Glutamatergic neuron (in vitro differentiated cells): ENCODE data around the gene TOMM70. TPM values are rescaled to one million over a fixed set of nuclear protein-coding genes. Genes with fewer than 3 reads are reported as not detected.

ENCODE experiments used
- DNase-seq: peaks from one replicate; pipeline ENCODE4 v3.0.0; 2022
- H3K27ac Mint-ChIP-seq: one replicate; pipeline ENCODE4 v1.8.0; 2020; ENCODE audit warnings: mild to moderate bottlenecking, mixed read lengths, inconsistent platforms; ENCODE audit not compliant: unreplicated experiment
- H3K27me3 Mint-ChIP-seq: one replicate; pipeline ENCODE4 v1.8.0; 2020; ENCODE audit warnings: mild to moderate bottlenecking, moderate library complexity, mixed read lengths, inconsistent platforms; ENCODE audit not compliant: unreplicated experiment
- H3K36me3 Mint-ChIP-seq: one replicate; pipeline ENCODE4 v1.8.0; 2020; ENCODE audit warnings: mild to moderate bottlenecking, mixed read lengths, inconsistent platforms; ENCODE audit not compliant: unreplicated experiment
- H3K4me1 Mint-ChIP-seq: one replicate; pipeline ENCODE4 v1.8.0; 2020; ENCODE audit warnings: mild to moderate bottlenecking, low read depth, mixed read lengths, inconsistent platforms; ENCODE audit not compliant: unreplicated experiment
- H3K4me3 Mint-ChIP-seq: one replicate; pipeline ENCODE4 v1.8.0; 2020; ENCODE audit warnings: mild to moderate bottlenecking, mixed read lengths, inconsistent platforms; ENCODE audit not compliant: unreplicated experiment
- H3K9me3 Mint-ChIP-seq: one replicate; pipeline ENCODE4 v1.8.0; 2020; ENCODE audit warnings: mild to moderate bottlenecking, moderate library complexity, mixed read lengths, inconsistent platforms; ENCODE audit not compliant: unreplicated experiment
- total RNA-seq: library from RNA; stranded (reverse); fragmentation: NEBNext Ultra II Directional; extraction: Animal tissue kit (Norgen Biotek cat#: 25700); gene quantifications from one replicate; pipeline ENCODE4 v1.2.1, GENCODE V29; 2021; ENCODE audit not compliant: unreplicated experiment
- TF ChIP-seq, protein P1 (sequence below): fragments of 200-600 bp; sonication (generic); IDR thresholded peaks from one replicate; pipeline ENCODE4 v1.5.0; 2021; ENCODE audit not compliant: partially characterized antibody, unreplicated experiment

The TOMM70 gene
- total RNA-seq, 1 donor from 2014 or later, result 34.7 TPM

DNA sequence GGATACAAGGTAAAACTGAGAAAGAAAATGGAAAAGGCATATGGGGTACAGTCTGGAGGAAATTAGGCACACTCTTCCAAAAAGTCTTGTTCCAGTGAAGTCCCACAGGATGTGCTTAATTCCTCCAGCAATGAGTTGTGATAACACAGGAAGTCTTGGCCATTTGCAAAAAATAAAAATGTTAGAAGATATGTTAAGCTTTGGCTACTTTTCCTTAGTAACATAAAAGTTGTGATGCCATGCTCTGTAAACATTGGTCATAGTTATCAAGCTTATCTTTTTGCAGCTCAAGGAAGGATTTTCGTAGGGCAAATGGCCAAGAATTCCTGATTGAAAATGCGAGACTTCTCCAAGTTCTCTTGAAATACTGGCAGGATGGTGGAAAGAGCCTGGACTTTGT is 26.8 kb upstream of the TOMM70 start:
- Mint-ChIP-seq H3K9me3 (peaks cover 1% of the 10 kb centered on the region), H3K4me1 (no peaks in the 10 kb centered on the region), H3K27me3 (no peaks in the 10 kb centered on the region), H3K4me3 (no peak overlapping the region), H3K27ac (no peak overlapping the region), H3K36me3 (no peaks in the 10 kb centered on the region)
- TF ChIP-seq, protein P1, sequence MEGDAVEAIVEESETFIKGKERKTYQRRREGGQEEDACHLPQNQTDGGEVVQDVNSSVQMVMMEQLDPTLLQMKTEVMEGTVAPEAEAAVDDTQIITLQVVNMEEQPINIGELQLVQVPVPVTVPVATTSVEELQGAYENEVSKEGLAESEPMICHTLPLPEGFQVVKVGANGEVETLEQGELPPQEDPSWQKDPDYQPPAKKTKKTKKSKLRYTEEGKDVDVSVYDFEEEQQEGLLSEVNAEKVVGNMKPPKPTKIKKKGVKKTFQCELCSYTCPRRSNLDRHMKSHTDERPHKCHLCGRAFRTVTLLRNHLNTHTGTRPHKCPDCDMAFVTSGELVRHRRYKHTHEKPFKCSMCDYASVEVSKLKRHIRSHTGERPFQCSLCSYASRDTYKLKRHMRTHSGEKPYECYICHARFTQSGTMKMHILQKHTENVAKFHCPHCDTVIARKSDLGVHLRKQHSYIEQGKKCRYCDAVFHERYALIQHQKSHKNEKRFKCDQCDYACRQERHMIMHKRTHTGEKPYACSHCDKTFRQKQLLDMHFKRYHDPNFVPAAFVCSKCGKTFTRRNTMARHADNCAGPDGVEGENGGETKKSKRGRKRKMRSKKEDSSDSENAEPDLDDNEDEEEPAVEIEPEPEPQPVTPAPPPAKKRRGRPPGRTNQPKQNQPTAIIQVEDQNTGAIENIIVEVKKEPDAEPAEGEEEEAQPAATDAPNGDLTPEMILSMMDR, result no peak
- DNase-seq, result no peak

DNA sequence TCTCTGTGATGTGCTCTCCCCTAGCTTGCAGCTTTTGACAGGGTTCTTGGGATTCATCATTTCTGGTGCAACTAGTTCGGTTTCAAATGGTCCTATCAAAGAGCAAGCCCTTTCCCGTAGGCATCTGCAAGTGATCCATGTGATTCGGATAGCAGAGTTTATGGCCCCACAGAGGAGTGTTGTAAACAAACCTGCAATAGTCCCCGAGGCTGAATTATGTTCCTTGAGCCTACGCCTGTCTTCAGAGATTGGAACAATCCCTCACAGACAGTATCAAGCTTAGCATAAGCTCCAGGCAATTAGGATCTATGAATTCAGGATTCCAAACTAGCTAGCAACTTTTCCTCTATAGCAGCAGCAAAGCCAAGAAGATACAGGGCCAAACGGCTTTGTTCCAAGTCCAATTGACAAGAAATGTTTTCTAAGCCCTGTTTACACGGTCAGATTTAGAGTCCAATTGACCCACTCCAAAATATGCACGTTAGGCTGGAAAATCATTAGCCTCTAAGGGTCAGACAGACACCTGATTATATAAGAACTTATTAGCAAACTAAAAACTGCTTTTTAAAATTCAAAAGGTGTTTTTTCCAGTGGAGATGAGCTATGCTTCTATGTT is 25.3 kb upstream of the TOMM70 start:
- DNase-seq, result no peak
- Mint-ChIP-seq H3K27me3 (no peaks in the 10 kb centered on the region), H3K36me3 (no peaks in the 10 kb centered on the region), H3K27ac (no peak overlapping the region), H3K4me1 (no peaks in the 10 kb centered on the region), H3K4me3 (no peak overlapping the region), H3K9me3 (peaks cover 1% of the 10 kb centered on the region)
- TF ChIP-seq, protein P1, result no peak

GRCh38 chr3:100425316-100425715 is 24.4 kb upstream of the TOMM70 start:
- Mint-ChIP-seq H3K36me3 (no peaks in the 10 kb centered on the region), H3K4me1 (no peaks in the 10 kb centered on the region), H3K9me3 (peaks cover 1% of the 10 kb centered on the region), H3K27me3 (no peaks in the 10 kb centered on the region), H3K4me3 (no peak overlapping the region), H3K27ac (no peak overlapping the region)
- TF ChIP-seq, protein P1, result no peak
- DNase-seq, result no peak

DNA sequence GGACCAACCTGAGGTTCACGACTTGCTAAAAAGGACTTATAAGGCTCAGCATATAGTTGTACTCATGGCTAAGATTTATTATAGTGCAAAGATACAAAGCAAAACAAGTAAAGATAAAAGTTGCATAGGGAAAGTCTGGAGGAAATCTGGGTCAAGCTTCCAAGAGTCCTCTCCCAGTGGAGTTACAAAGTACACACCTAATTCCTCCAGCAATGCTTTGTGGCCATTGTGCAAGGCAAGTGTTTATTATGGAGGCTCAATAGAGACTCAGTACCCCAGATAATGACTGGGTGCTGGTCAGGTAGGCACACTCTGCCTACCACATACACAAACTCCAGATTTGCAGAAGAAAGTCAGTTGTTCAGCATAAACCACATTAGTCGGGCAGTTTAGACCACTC is 23.4 kb upstream of the TOMM70 start:
- Mint-ChIP-seq H3K27me3 (no peaks in the 10 kb centered on the region), H3K4me3 (no peak overlapping the region), H3K36me3 (no peaks in the 10 kb centered on the region), H3K9me3 (peaks cover 1% of the 10 kb centered on the region), H3K4me1 (no peaks in the 10 kb centered on the region), H3K27ac (no peak overlapping the region)
- TF ChIP-seq, protein P1, result no peak
- DNase-seq, result no peak

- no peaks in the 10 kb centered on the region for H3K9me3 Mint-ChIP-seq
- no peak overlapping the region for H3K4me3 Mint-ChIP-seq
- TF ChIP-seq, protein P1, result no peak
- no peaks in the 10 kb centered on the region for H3K27me3 Mint-ChIP-seq
- no peak for DNase-seq
- H3K36me3 Mint-ChIP-seq, result no peaks in the 10 kb centered on the region
- H3K27ac Mint-ChIP-seq, result no peak overlapping the region
- H3K4me1 Mint-ChIP-seq, result no peaks in the 10 kb centered on the region
These were observed 22.7 kb upstream of the TOMM70 start for GRCh38 chr3:100423611-100424010.
